Mesothelial cell of epicardium (in vitro differentiated cells): ENCODE measurements around the gene DENND6A. TPM values are rescaled to one million over a fixed set of nuclear protein-coding genes. Genes with fewer than 3 reads are reported as not detected.
"Not testable (repeated sequence)": the region's sequence is repeated elsewhere in the genome, so short reads cannot be mapped to it uniquely, and the experiment has no call there.

Experiments
- DNase-seq, 2 experiments: peaks; one replicate each; pipeline ENCODE4 v3.0.0; 2021; ENCODE audit warnings: low spot score in 2 of 2; ENCODE audit not compliant: unreplicated experiment in 2 of 2
- H3K27ac Mint-ChIP-seq: 2 replicates; pipeline ENCODE4 v1.8.0; 2021; ENCODE audit warnings: mixed read lengths
- H3K27me3 Mint-ChIP-seq: 2 replicates; pipeline ENCODE4 v1.8.0; 2021; ENCODE audit warnings: low read depth, mixed read lengths
- H3K36me3 Mint-ChIP-seq: 2 replicates; pipeline ENCODE4 v1.8.0; 2021; ENCODE audit warnings: mixed read lengths
- H3K4me1 Mint-ChIP-seq: 2 replicates; pipeline ENCODE4 v1.8.0; 2021; ENCODE audit warnings: mixed read lengths
- H3K4me3 Mint-ChIP-seq: 2 replicates; pipeline ENCODE4 v1.8.0; 2021; ENCODE audit warnings: mild to moderate bottlenecking, moderate library complexity, mixed read lengths
- H3K9me3 Mint-ChIP-seq: 2 replicates; pipeline ENCODE4 v1.8.0; 2021; ENCODE audit warnings: mixed read lengths
- CTCF ChIP-seq: fragments of 200-600 bp; sonication (generic); IDR thresholded peaks from one replicate; pipeline ENCODE4 v1.5.0; 2021; ENCODE audit warnings: antibody characterized with exemption; ENCODE audit not compliant: unreplicated experiment
- total RNA-seq: library from RNA; stranded (reverse); gene quantifications from 3 replicates; pipeline ENCODE4 v1.2.1, GENCODE V29; 2021

Gene DENND6A
- total RNA-seq, 1 donor from 2014 or later, result 52.0 TPM

- no peak overlapping the region for H3K4me3 Mint-ChIP-seq
- no peak for TF ChIP-seq CTCF
- peak overlapping the region; percentile 13 for H3K27ac Mint-ChIP-seq
- DNase-seq, result no peak
- no peaks in the 10 kb centered on the region for H3K4me1 Mint-ChIP-seq
- H3K36me3 Mint-ChIP-seq, result peaks cover 40% of the 10 kb centered on the region
- no peaks in the 10 kb centered on the region for H3K9me3 Mint-ChIP-seq
- H3K27me3 Mint-ChIP-seq, result no peaks in the 10 kb centered on the region
Observed at GRCh38 chr3:57637391-57637790, 55.5 kb downstream of the DENND6A start.

- DNase-seq, H3K4me1 Mint-ChIP-seq, H3K27ac Mint-ChIP-seq, H3K9me3 Mint-ChIP-seq, H3K27me3 Mint-ChIP-seq, H3K4me3 Mint-ChIP-seq: not testable (repeated sequence)
- peaks cover 39% of the 10 kb centered on the region for H3K36me3 Mint-ChIP-seq
Observed at GRCh38 chr3:57634259-57634658, 58.6 kb downstream of the DENND6A start.

- no peak for DNase-seq
- Mint-ChIP-seq H3K36me3 (peaks cover 45% of the 10 kb centered on the region), H3K4me3 (no peak overlapping the region), H3K27ac (no peak overlapping the region), H3K4me1 (no peaks in the 10 kb centered on the region), H3K27me3 (no peaks in the 10 kb centered on the region), H3K9me3 (no peaks in the 10 kb centered on the region)
- TF ChIP-seq CTCF, result no peak
Observed at GRCh38 chr3:57627976-57628375, 64.9 kb downstream of the DENND6A start.

- H3K4me3 Mint-ChIP-seq, result no peak overlapping the region
- TF ChIP-seq CTCF, result no peak
- no peak overlapping the region for H3K27ac Mint-ChIP-seq
- H3K36me3 Mint-ChIP-seq, result peaks cover 37% of the 10 kb centered on the region
- no peak for DNase-seq
- H3K4me1 Mint-ChIP-seq, result no peaks in the 10 kb centered on the region
- H3K9me3 Mint-ChIP-seq, result no peaks in the 10 kb centered on the region
- no peaks in the 10 kb centered on the region for H3K27me3 Mint-ChIP-seq
Observed at GRCh38 chr3:57624801-57625200, 68.1 kb downstream of the DENND6A start.

- Mint-ChIP-seq H3K4me3 (no peak overlapping the region), H3K9me3 (no peaks in the 10 kb centered on the region), H3K27me3 (no peaks in the 10 kb centered on the region), H3K27ac (no peak overlapping the region), H3K36me3 (peaks cover 32% of the 10 kb centered on the region), H3K4me1 (no peaks in the 10 kb centered on the region)
- DNase-seq, result no peak
- TF ChIP-seq CTCF, result no peak
Observed at GRCh38 chr3:57622362-57622761, 70.5 kb downstream of the DENND6A start.

- no peaks in the 10 kb centered on the region for H3K27me3 Mint-ChIP-seq
- no peak for TF ChIP-seq CTCF
- no peak overlapping the region for H3K27ac Mint-ChIP-seq
- no peak overlapping the region for H3K4me3 Mint-ChIP-seq
- peaks cover 16% of the 10 kb centered on the region for H3K36me3 Mint-ChIP-seq
- H3K4me1 Mint-ChIP-seq, result no peaks in the 10 kb centered on the region
- no peaks in the 10 kb centered on the region for H3K9me3 Mint-ChIP-seq
- no peak for DNase-seq
Observed at GRCh38 chr3:57617739-57618138, 75.1 kb downstream of the DENND6A start.
